Stimulated activated CD4-positive, alpha-beta T cell treated with anti-CD3 and anti-CD28 coated beads, Interleukin-2, amount 100 ng/mL, for 24 hours (primary cell): ENCODE measurements around the gene UBE2QL1.

Source experiments
- DNase-seq, 2 donors: peaks; one replicate each; pipeline ENCODE4 v3.0.0-alpha.2; 2020

The UBE2QL1 gene

DNA sequence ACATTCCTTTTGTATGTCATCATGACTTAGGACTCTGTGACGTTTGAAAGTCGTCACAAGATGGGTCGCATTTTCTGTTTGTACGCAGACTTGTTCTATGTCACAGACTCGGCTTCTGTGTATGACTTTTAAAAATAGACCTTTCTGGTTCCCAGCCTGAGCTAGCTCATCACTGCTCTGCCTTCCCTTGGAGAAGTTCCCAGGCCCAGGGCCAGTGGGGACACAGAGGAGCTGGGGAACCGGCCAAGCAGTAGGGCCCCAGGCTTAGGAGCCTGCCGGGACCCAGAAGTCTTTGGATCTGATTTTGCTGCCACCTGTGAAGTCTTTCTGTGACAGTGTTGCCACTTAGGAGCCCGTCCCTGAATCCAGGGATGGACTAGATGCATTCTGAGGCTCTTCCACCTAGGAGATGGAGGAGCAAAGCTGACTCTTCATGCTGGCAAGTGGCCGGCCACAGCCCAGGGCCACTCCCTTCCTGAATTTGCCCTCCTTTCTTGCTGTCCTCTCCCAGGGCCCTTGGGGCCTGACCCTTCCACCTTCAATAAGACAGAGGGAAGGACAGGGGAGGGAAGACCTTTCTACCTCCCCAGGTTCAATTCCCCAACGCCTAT is 18.1 kb upstream of the UBE2QL1 start:
- DNase-seq = no peak

DNA sequence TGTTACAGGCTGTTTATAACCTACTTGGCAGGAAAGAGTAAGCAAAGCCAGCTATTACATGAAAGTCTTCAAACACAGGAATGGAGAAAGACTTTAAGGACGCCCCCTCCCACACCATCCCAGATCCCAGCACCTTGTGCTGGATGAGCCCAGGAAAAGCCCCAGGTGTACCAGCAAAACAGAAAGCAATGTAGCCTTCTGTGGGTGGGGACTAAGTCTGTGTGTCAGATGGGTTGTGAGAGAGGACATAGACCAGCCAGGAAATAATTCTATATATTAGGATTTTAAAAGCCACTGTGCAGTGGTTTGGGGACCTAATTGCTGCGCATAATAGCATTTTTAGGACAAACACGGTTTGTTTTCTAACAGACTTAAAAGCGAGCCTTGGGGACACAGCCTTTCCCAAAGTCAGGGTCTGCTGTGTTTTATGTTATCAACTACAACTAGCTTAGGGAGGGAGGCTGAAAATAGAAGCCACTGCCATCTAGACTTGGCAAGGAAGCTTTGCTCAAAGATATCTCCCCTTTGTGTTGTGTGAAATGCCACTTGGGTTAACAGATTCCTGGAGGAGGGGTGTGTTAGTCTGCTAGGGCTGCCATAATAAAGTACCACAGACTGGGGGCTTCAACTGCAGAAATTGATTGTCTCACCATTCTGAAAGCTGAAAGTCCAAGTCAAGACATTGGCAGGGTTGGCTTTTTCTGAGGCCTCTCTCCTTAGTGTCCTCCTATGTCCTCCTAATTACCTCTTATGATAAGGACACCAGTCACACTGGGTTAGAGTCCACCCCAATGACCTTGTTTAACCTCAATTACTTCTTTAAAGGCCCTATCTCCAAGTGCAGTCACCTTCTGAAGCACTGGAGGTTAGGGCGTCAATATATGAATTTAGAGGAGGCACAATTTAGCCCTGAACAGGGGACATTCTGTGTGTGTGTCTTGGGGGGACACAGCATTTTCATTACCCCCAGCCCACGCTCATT is 17.2 kb upstream of the UBE2QL1 start:
- no peak for DNase-seq

DNA sequence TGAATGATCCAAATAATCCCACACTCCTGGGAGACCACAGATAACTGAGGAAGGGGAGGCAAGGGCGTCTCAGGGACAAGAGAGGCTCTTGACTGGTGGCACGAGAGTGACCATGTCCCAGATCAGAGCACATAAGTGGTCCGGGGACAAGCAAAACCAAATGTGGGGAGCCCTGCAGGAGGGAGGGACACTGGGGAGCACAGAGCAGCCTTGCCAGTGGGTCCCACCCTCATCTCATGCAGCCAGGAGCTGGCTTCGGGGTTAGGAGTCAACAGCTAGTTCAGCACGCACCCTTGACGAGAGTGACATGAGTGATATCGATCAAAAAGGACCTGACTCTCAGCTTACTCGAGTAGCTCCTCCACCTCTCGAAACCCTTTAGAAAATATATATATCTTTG is 16.5 kb upstream of the UBE2QL1 start:
- DNase-seq = no peak

DNA sequence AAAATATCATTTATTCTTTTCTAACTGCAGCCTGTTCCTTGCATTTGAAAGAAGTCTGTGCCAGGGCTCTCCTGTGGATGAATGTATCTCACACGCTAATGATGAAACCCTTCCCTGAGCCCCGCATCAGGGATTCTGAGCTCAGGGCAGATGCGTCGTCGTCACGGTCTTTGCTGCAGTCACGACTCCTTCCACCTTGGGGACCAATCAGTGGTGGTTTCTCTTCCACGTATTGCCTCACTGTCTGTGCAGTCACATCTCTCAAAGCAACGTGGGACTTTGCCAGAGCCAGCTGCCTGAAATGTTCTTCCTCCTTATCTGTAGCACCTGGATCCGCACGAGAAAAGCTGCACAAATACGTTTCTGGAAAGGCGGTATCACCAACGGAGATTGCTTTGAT is 13.9 kb upstream of the UBE2QL1 start:
- DNase-seq = no peak

DNA sequence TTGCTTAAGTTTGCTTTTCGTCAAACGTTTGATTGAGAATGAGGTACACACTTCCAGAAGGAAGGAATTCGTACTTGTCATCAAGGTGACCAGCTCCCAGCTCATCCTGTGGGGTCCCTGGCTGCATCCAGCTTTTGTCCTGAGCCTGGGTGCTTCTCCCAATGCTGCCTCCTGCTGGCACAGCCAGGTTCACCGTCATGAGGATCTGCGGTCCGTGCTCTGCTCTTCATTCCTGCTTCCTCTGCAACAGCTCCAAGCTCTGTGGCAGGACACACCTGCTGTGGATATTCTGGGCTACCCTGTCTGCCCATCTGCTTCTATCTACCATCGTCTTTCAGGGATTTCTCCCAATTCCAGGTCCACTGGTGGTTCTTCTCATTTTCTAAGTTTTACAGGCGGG is 13.3 kb upstream of the UBE2QL1 start:
- peak in 1 of 2 donors; percentile 29 for DNase-seq

GRCh38 chr5:6436715-6437331 is 11.8 kb upstream of the UBE2QL1 start:
- DNase-seq = no peak

DNA sequence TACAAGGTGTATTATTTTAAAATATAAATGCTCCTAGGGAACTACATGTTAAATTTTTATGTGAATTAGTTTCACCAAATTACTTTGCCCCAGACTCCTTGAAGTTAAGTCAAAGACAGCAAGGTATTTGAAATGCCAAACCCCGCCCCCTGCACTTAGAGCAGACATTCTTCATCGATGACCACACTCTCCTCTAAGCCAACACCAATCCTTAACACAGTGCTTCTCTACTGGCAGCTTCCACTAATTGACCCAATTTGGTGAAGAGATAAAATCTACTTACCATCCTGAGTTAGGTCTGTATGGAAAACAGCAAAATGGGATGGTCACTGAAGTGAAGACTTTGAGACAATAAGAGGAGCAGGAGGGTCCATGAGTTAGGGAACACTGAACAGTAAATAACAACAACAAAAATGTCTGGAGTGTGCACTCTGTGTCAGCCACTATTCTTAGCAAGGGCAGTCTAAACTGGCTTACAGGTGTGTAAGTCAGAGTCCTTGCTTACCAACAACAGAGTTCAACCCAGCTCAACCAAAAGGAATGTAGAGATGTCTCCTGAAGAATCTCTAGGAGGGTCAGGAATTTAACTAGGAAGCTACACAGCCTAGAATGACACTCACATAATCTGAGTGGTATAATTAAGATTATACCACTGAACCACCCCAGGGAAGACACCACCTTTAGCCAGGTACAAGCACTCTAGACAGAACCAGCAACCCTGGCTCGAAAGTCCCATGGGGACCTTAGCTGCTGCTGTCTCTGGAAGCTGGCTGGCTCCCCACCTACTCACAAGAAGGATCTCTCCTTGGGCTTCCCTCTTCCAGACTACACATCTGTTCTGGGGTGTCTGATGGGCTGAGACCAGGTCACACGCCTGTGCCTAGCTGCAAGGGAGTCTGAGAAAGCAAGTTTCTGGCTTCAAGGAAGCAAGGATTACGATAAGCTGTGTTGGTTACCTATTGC is 8.8 kb upstream of the UBE2QL1 start:
- no peak for DNase-seq

DNA sequence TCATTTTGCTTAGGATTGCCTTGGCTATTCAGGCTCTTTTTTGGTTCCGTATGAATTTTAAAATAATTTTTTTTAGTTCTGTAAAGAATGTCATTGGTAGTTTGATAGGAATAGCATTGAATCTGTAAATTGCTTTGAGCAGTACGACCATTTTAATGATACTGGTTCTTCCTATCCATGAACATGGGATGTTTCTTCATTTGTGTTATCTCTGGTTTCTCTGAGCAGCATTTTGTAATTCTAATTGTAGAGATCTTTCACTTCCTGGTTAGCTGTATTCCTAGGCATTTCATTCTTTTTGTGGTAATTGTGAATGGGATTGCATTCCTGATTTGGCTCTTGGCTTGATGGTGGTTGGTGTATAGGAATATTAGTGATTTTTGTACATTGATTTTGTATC is 6.3 kb upstream of the UBE2QL1 start:
- DNase-seq = no peak

- no peak for DNase-seq
These were observed 5.3 kb upstream of the UBE2QL1 start for GRCh38 chr5:6443326-6443725.

DNA sequence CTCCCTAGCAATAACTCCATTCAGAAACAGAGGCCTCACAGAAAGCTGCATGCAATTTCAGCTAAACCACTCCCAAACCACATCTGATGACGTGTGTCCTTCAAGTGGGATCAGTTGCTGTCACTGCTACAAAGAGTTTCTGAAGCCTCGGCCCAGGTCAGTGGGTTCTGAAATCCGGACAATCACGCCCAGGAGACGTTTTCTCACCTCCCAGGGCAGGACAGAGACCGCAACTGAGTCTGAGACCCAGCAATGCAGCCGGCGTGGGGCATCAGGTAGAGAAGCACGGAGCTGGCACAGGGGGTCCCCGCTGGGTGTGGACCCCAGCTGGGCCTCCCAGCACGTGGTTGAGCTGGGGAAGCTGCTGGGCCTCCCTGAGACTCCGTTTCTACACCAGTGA is 2.6 kb upstream of the UBE2QL1 start:
- DNase-seq = no peak

- no peak for DNase-seq
These were observed 1.9 kb upstream of the UBE2QL1 start for GRCh38 chr5:6446626-6447309.

DNA sequence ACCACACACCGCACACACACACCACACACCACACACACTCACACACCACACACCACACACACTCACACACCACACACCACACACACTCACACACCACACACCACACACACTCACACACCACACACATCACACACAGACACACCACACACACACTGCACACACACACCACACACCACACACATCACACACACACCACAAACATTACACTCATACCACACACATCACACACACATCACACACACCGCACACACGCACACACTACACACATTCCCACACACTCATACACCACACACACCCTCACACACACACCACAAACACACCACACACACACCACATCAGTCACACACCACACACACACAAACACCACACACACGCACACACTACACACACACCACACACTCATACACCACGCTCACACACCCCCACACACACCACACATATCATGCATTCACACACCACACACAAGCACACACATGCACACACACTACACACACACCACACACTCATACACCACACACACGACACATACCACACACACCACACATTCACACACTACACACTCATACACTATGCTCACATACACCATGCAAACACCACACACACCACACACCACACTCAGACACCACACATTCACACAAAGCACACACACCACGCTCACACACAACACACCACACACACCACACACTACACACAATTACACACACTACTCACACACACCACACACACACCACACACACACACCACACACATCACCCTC is 1.1 kb upstream of the UBE2QL1 start:
- no peak for DNase-seq

GRCh38 chr5:6448141-6448491 is 543 bp upstream of the UBE2QL1 start:
- no peak for DNase-seq

GRCh38 chr5:6449465-6450158 is 953 bp downstream of the UBE2QL1 start:
- DNase-seq = no peak

- no peak for DNase-seq
These were observed 1.7 kb downstream of the UBE2QL1 start for GRCh38 chr5:6450319-6450833.

DNA sequence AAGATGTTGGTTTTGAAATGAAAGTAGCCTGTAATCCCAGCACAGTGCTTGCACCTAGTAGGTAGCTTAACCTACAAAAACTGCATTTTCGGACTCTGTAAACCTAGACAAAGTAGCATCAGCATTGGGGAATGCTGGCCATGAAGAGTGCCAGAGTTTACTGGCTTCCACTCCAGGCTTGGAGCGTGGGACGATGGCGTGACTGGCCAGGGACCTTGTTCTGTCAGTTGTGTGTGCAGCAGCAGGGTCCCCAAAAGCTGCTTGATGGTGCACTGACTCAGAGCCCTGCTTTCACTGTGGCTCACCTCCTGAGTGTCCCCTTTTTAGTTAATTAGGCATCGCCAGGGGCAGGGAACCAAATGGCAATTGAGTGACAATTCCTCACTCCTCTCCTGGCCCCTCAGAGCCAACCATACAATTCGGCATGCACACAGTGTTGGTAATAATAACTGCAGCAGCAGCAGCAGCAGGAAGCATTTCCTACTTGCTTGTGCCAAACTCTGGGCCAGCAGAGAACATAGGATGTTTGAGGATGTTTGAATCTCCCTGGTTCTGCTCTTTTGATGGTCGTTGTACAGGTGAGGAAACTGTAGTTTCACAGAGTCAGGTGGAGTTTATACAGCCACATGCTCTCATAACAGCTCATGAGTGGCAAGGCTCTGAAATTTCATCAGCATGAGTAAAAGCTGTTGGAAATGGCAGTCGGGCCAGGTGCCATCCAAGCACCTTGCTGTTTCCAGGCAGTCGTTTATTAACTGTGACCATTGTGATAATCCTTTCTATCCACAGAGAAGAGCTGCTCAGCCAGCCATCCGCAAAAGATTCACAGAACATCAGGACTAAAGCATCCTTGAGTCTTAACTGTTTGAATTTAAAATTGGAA is 4.2 kb downstream of the UBE2QL1 start:
- DNase-seq = no peak

DNA sequence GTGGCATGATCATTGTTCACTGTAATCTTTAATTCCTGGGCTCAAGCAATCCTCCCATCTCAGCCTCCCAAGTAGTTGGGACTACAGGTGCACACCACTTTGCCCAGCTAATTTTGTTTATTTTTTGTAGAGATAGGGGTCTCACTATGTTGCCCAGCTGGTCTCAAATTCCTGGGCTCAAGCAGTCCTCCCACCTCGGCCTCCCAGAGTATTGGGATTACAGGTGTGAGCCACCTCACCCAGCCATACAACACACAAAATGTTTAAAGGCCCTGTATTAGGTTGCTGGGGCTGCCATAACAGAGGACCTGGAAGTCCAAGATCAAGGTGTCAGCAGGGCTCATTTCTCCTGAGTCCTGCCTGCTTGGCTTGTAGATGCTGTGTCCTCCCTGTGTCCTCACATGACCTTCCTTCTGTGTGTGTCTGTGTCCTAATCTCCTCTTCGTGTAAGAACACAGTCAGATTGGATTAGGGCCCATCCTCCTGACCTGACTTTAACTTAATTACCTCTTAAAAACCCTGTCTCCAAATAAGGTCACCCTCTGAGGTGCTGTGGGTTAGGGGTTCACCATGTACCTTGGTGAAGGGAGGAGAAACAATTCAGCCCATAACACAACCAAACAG is 5.4 kb downstream of the UBE2QL1 start:
- no peak for DNase-seq

DNA sequence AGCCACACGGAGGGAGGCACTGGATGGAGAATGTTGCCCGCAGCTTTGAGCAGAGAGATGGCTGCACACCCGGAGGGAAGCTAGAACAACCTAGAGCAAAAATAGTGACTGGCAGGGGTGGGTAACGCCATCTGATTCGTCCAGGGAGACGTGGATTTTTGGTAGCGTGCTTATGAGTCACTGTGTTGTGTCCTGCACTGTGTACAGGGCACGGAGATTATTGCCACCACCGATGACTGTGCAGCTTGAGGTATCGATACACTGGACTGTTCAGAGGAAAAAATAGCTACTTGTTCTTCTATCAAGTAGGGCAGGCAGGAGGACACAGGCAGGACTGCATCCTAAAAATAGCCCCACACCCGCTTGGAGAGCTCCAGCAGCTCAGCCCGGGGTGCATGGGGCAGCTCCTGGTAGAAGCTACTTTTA is 6.0 kb downstream of the UBE2QL1 start:
- no peak for DNase-seq
